Activated T-cell treated with anti-CD3 and anti-CD28 coated beads, Interleukin-2, amount 50 U/mL, for 72 hours (primary cell): Measurements from ENCODE around the gene MYH9. TPM values are rescaled to one million over a fixed set of nuclear protein-coding genes. Genes with fewer than 3 reads are reported as not detected.

Experiments
- ATAC-seq, 2 donors: fragments of 150-1000 bp; cut with Tn5 transposase; replicated peaks in 1 of 2; 2 replicates each; pipeline ENCODE4 v1.10.0; 2021; ENCODE audit warnings: moderate library complexity in 2 of 2, mild to moderate bottlenecking in 1 of 2
- DNase-seq, 2 donors: peaks; one replicate each; pipeline ENCODE4 v3.0.0; 2021 to 2022; ENCODE audit warnings: mixed read lengths in 1 of 2
- H3K27ac Mint-ChIP-seq: one replicate; pipeline ENCODE4 v1.8.0; 2022; ENCODE audit warnings: mild to moderate bottlenecking, moderate library complexity, mixed read lengths
- H3K27me3 Mint-ChIP-seq: one replicate; pipeline ENCODE4 v1.8.0; 2022; ENCODE audit warnings: low read depth, mixed read lengths
- H3K36me3 Mint-ChIP-seq, 2 donors: one replicate each; pipeline ENCODE4 v1.8.0; 2022; ENCODE audit warnings: mixed read lengths in 2 of 2, mild to moderate bottlenecking in 1 of 2; ENCODE audit not compliant: insufficient read depth in 2 of 2
- H3K4me1 Mint-ChIP-seq: one replicate; pipeline ENCODE4 v1.8.0; 2022; ENCODE audit warnings: low read depth, mixed read lengths
- H3K4me3 Mint-ChIP-seq, 2 donors: one replicate each; pipeline ENCODE4 v1.8.0; 2022; ENCODE audit warnings: mild to moderate bottlenecking in 2 of 2, mixed read lengths in 2 of 2, moderate library complexity in 2 of 2
- H3K9me3 Mint-ChIP-seq, 2 donors: one replicate each; pipeline ENCODE4 v1.8.0; 2022; ENCODE audit warnings: mixed read lengths in 2 of 2
- total RNA-seq, 2 donors: library from RNA; stranded (reverse); gene quantifications; one replicate each; pipeline ENCODE4 v1.2.3, GENCODE V29; 2022

The MYH9 gene
- total RNA-seq, 2 donors from 2014 or later, result 529 to 662 TPM

- Mint-ChIP-seq H3K4me1 (peaks cover 98% of the 10 kb centered on the region), H3K9me3 (peaks cover 0 to 2% of the 10 kb centered on the region in 2 donors), H3K27ac (peak overlapping the region; percentile 46), H3K36me3 (peaks cover 4 to 36% of the 10 kb centered on the region in 2 donors), H3K4me3 (peak overlapping the region; percentile 82 to 88), H3K27me3 (no peaks in the 10 kb centered on the region)
- DNase-seq (no peak), ATAC-seq (no peak)
Observed at GRCh38 chr22:36376265-36376664, 11.5 kb downstream of the MYH9 start.

DNA sequence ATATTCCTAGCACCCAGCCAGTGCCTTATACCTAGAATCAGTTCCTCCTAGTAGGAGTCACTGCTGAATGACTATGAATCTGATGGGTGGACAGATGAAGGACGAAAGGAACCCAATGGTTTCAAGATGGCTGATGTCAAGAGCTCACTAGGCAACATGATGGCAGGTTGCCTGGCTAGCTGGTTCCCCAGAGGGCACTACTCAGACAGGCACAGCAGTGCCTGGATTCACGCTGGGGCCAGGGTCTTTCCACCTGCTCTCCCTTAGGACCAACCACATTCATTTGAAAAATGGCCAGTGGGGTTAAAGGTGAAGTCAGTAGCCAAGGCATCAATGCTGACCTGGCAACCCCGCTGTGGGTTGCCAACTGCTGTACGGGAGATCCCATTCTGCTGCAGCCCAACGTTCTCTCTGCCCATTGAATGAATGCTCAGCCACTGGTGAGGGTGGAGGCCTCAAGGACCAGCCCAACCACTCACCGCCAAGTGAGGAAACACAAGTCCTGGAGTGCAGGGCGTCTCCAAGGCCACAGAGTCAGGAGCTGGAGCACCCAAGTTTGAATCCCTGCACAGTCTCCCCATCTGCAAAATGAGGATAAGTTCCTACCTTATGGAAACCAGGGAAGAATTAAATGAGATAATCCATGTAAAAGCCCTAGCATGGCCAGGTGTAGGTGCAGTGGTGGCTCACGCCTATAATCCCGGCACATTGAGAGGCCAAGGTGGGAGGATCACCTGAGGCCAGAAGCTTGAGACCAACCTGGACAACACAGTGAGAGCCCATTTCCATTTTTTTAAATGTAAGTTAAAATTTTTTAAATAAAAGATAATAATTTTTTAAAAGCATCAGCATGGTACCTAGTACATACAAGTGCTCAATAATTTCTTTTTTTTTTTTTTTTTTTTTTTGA lies 12.4 kb downstream of the MYH9 start:
- H3K36me3 Mint-ChIP-seq, result peaks cover 6 to 36% of the 10 kb centered on the region in 2 donors

DNA sequence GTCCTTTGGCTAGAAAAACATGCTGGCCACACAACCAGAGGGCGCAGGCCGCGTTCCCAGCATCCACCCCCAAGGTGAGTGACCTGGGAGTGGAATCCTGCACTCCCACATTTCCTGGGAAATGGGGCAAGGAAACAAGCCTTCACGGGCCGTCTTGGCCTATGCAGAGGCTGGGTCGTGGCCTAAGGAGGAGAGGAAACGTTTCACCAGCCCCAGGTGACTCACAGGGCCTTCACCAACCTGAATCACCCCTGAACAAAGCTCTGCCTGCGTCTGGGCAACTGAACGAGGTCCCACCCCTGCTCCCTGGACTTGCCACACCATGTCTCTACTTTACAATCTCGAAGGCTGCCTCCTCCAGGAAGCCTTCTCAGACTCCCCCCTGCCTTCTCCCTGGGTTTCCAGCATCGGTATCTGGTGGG lies 13.2 kb downstream of the MYH9 start:
- Mint-ChIP-seq H3K4me1 (peaks cover 98% of the 10 kb centered on the region), H3K36me3 (peaks cover 6 to 36% of the 10 kb centered on the region in 2 donors), H3K27ac (peak overlapping the region; percentile 96), H3K9me3 (peaks cover 0 to 2% of the 10 kb centered on the region in 2 donors), H3K4me3 (peak overlapping the region; percentile 77 to 81), H3K27me3 (no peaks in the 10 kb centered on the region)
- ATAC-seq (peak; percentile 76 to 79), DNase-seq (peak; percentile 76 to 85)

More for the DNA sequence above, 12.4 kb downstream of the MYH9 start:
- no peak for ATAC-seq
- H3K27me3 Mint-ChIP-seq, result no peaks in the 10 kb centered on the region
- peak overlapping the region; percentile 77 to 81 for H3K4me3 Mint-ChIP-seq
- H3K9me3 Mint-ChIP-seq, result peaks cover 0 to 2% of the 10 kb centered on the region in 2 donors
- no peak for DNase-seq
- H3K27ac Mint-ChIP-seq, result peak overlapping the region; percentile 96
- H3K4me1 Mint-ChIP-seq, result peaks cover 98% of the 10 kb centered on the region

DNA sequence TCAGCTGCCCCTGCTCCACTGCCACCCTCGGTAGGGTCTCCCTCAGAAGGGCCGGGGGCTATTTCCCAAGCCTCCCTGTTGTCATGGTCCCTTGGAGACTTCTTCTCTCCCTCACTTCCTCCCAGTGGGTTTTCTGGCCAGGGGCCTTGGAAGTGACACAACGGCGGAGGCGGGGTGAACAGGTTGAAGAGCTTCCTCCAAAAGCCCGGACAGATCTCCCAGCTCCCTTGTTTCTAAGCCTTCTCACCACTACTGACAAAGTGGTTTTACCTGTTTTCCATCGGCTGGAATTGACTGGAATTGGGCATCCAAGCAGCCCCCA lies 14.5 kb downstream of the MYH9 start:
- Mint-ChIP-seq H3K27ac (peak overlapping the region; percentile 93), H3K4me3 (peak overlapping the region; percentile 68 to 77), H3K36me3 (peaks cover 6 to 29% of the 10 kb centered on the region in 2 donors), H3K9me3 (peaks cover 0 to 2% of the 10 kb centered on the region in 2 donors), H3K4me1 (peaks cover 98% of the 10 kb centered on the region), H3K27me3 (no peaks in the 10 kb centered on the region)
- no peak for DNase-seq
- ATAC-seq, result no peak

GRCh38 chr22:36371920-36372319 lies 15.8 kb downstream of the MYH9 start:
- DNase-seq (no peak), ATAC-seq (no peak)
- Mint-ChIP-seq H3K27ac (peak overlapping the region; percentile 94), H3K9me3 (no peaks in the 10 kb centered on the region), H3K4me1 (peaks cover 98% of the 10 kb centered on the region), H3K36me3 (peaks cover 2 to 18% of the 10 kb centered on the region in 2 donors), H3K4me3 (peak overlapping the region; percentile 85 to 86), H3K27me3 (no peaks in the 10 kb centered on the region)

DNA sequence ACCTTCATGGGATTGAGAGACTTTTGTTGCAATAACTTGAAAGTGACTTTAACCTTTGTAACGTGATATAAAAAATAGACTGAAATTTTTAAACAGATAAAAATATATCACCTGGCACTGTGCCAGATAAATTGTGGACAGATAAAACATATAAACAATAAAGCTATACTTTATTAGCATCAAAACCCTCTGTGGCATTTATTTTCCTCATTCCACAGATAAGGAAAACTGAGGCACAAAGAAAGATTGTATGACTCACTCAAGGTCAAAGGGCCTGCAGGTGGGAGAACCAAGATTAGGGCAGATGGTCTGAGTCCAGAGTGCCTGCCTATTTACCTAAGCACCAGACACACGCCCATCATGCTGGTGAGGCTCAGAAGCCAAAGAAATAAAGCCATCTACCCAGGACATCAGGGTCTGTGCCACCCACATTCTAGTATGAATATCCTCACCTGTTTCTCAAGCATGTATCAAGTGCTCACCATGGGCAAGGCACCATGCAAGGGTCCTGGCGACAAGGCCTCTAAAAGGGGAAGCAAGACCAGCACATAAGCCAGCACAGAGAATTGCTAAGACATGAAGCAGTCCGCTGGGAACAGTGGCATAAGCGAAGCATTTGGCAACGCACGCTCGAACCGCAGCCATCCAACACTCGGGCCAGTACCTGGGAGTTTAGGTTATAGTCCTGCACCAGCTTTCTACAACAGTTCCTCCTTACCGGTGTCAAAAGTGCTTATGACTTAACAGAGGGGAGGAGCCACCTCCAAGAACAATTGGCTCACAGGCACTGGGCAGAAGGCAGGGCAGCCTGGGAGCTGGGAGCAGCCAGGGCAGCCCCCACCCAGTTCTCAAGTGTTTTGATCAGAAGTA lies 17.6 kb downstream of the MYH9 start:
- H3K27ac Mint-ChIP-seq, result peak overlapping the region; percentile 94

GRCh38 chr22:36369004-36369921 lies 18.5 kb downstream of the MYH9 start:
- ATAC-seq (peak; percentile 7 to 13), DNase-seq (peak in 1 of 2 donors; percentile 62)
- Mint-ChIP-seq H3K4me3 (peak overlapping the region; percentile 85 to 86), H3K4me1 (peaks cover 100% of the 10 kb centered on the region), H3K9me3 (no peaks in the 10 kb centered on the region), H3K36me3 (peaks cover 2 to 12% of the 10 kb centered on the region in 2 donors), H3K27ac (peak overlapping the region; percentile 94), H3K27me3 (no peaks in the 10 kb centered on the region)

More for the DNA sequence above, 17.6 kb downstream of the MYH9 start:
- Mint-ChIP-seq H3K4me1 (peaks cover 100% of the 10 kb centered on the region), H3K36me3 (peaks cover 2 to 14% of the 10 kb centered on the region in 2 donors), H3K9me3 (no peaks in the 10 kb centered on the region), H3K27me3 (no peaks in the 10 kb centered on the region), H3K4me3 (peak overlapping the region; percentile 85 to 86)
- DNase-seq, result no peak
- peak; percentile 32 to 36 for ATAC-seq

- DNase-seq (peak in 1 of 2 donors; percentile 51), ATAC-seq (no peak)
- H3K4me1 Mint-ChIP-seq, result peaks cover 100% of the 10 kb centered on the region
- peak overlapping the region; percentile 83 for H3K27ac Mint-ChIP-seq
- H3K9me3 Mint-ChIP-seq, result no peaks in the 10 kb centered on the region
- peak overlapping the region; percentile 85 to 86 for H3K4me3 Mint-ChIP-seq
- H3K27me3 Mint-ChIP-seq, result no peaks in the 10 kb centered on the region
- peaks cover 4 to 10% of the 10 kb centered on the region in 2 donors for H3K36me3 Mint-ChIP-seq
Observed at GRCh38 chr22:36368359-36368983, 19.3 kb downstream of the MYH9 start.

DNA sequence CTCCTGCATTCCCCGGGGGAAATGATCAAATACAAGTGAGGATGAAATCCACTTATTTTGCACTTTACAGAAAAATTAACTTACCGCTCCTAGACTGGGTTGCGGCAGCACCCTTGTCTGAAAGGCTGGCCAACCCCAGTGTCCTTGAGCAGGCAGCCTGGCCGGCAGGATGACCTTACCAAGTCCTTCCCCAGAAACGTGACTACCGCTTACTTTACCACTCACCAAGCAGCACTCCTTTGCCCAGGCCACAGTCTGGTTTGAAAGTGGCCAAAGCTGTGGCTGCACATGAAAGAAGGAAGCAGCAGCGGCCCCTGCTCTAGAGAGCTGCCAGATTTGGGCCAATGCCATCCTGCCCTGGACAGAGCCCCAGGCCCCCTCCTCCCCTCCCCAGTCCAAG lies 20.3 kb downstream of the MYH9 start:
- H3K4me1 Mint-ChIP-seq, result peaks cover 100% of the 10 kb centered on the region
- H3K36me3 Mint-ChIP-seq, result peaks cover 6 to 12% of the 10 kb centered on the region in 2 donors
- DNase-seq, result no peak
- no peak for ATAC-seq
- peak overlapping the region; percentile 98 for H3K27ac Mint-ChIP-seq
- no peaks in the 10 kb centered on the region for H3K9me3 Mint-ChIP-seq
- H3K4me3 Mint-ChIP-seq, result peak overlapping the region; percentile 66 to 84
- no peaks in the 10 kb centered on the region for H3K27me3 Mint-ChIP-seq

- H3K36me3 Mint-ChIP-seq, result peaks cover 6 to 10% of the 10 kb centered on the region in 2 donors
- H3K27me3 Mint-ChIP-seq, result no peaks in the 10 kb centered on the region
- H3K9me3 Mint-ChIP-seq, result no peaks in the 10 kb centered on the region
- DNase-seq (no peak), ATAC-seq (no peak)
- peak overlapping the region; percentile 98 for H3K27ac Mint-ChIP-seq
- H3K4me1 Mint-ChIP-seq, result peaks cover 100% of the 10 kb centered on the region
- H3K4me3 Mint-ChIP-seq, result peak overlapping the region; percentile 66 to 84
Observed at GRCh38 chr22:36367066-36367465, 20.7 kb downstream of the MYH9 start.

DNA sequence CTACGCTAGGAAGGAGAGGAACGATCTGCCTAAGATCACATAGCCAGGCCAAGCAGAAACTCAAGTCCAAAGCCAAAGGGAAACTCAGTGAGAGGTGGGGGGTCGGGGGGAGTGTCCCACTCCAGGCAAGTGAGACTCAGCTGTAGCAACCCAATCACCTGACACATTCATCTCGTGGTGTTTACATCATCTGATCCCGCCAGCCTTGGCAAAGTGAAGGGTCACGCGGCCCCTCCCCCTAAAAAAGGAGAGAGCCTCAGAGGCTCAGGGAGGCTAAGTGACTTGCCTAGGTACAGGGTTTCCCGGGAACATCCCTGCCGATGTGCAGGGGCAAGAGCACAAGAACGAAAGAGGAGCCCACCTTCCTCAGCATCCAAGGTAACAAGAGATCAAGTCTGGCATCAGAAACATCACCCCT lies 21.5 kb downstream of the MYH9 start:
- DNase-seq, result no peak
- H3K36me3 Mint-ChIP-seq, result peaks cover 6 to 9% of the 10 kb centered on the region in 2 donors
- peak overlapping the region; percentile 66 to 84 for H3K4me3 Mint-ChIP-seq
- ATAC-seq, result no peak
- peak overlapping the region; percentile 98 for H3K27ac Mint-ChIP-seq
- peaks cover 100% of the 10 kb centered on the region for H3K4me1 Mint-ChIP-seq
- H3K27me3 Mint-ChIP-seq, result no peaks in the 10 kb centered on the region
- H3K9me3 Mint-ChIP-seq, result no peaks in the 10 kb centered on the region

DNA sequence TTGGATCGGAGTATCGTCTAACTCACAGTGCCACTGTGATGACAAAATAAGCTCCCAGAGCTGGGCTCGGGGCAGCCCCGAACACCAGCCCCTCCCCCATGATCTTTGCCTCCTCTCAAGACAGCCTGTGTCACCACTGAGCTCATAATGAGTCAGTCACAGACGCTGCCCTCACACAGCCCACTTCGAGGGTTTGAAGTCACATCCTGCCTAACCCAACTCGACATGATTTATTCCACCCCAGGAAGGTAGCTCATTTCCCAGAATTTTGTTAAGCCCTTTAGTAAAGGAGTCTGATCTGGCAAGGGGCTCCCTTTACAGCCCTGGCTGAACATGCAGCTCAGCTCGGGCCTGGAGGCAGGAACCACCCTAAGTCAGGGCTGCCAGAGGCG lies 22.8 kb downstream of the MYH9 start:
- Mint-ChIP-seq H3K4me3 (peak overlapping the region; percentile 75 to 76), H3K9me3 (no peaks in the 10 kb centered on the region), H3K36me3 (peaks cover 4 to 9% of the 10 kb centered on the region in 2 donors), H3K27ac (peak overlapping the region; percentile 89), H3K27me3 (no peaks in the 10 kb centered on the region), H3K4me1 (peaks cover 100% of the 10 kb centered on the region)
- DNase-seq, result peak; percentile 91 to 95
- peak; percentile 92 to 94 for ATAC-seq
